ENCODE results near the gene NR4A2. TPM values are rescaled to one million over a fixed set of nuclear protein-coding genes. Genes with fewer than 3 reads are reported as not detected.

Gene NR4A2
- total RNA-seq, 2 donors from 2014 or later = 1.2 to 1.6 TPM

GRCh38 chr2:156379071-156379470, 46.5 kb upstream of the NR4A2 start:
- no peaks in the 10 kb centered on the region for H3K27me3 Mint-ChIP-seq (ENCODE audit: insufficient read depth)
- no peak overlapping the region for H3K4me3 ChIP-seq (ENCODE audit: low read length)
- H3K4me3 Mint-ChIP-seq = no peak overlapping the region
- H3K36me3 ChIP-seq (ENCODE audit: control insufficient read depth, insufficient read depth, low read length) = no peaks in the 10 kb centered on the region
- H3K36me3 Mint-ChIP-seq (ENCODE audit: low read depth) = no peaks in the 10 kb centered on the region
- no peak overlapping the region for H3K9ac ChIP-seq (ENCODE audit: extremely low read depth, low read length, poor library complexity, severe bottlenecking)
- peaks cover 2% of the 10 kb centered on the region for H3K4me1 Mint-ChIP-seq
- H3K27me3 ChIP-seq (ENCODE audit: control insufficient read depth, insufficient read depth, low read length, poor library complexity, severe bottlenecking) = no peaks in the 10 kb centered on the region
- no peak for TF ChIP-seq CTCF (conservative IDR thresholded peaks at IDR 0.05)
- H3K27ac ChIP-seq (ENCODE audit: low read depth, low read length) = no peak overlapping the region
- DNase-seq = no peak
- no peaks in the 10 kb centered on the region for H3K4me1 ChIP-seq (ENCODE audit: control insufficient read depth, insufficient read depth, low read length)
- peaks cover 11% of the 10 kb centered on the region for H3K9me3 ChIP-seq (ENCODE audit: control insufficient read depth, low read length)
- H3K27ac Mint-ChIP-seq = no peak overlapping the region
- H3K9me3 Mint-ChIP-seq = peaks cover 21% of the 10 kb centered on the region

DNA sequence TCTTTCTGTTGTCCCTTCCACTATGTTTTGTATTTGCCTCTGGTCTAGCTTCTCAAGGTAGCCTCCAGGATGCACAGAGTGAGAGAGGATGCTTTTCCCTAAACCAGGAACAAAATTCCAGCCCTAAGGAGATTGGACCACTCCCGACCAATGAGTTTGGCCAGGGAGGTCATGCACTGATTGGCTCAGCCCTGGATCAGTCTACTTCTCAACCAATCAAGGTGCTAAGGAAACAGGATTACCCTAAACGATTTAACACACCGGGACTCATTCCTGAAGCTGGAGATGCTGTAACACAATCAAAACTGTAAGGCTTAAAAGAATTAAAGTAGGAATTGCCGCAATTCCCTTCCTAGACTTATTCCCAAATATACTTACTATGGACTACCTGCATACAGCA, 34.2 kb upstream of the NR4A2 start:
- Histone ChIP-seq H3K27ac (ENCODE audit: low read depth, low read length) (no peak overlapping the region), H3K9me3 (ENCODE audit: control insufficient read depth, low read length) (peaks cover 4% of the 10 kb centered on the region), H3K4me1 (ENCODE audit: control insufficient read depth, insufficient read depth, low read length) (no peaks in the 10 kb centered on the region), H3K36me3 (ENCODE audit: control insufficient read depth, insufficient read depth, low read length) (no peaks in the 10 kb centered on the region), H3K4me3 (ENCODE audit: low read length) (no peak overlapping the region), H3K27me3 (ENCODE audit: control insufficient read depth, insufficient read depth, low read length, poor library complexity, severe bottlenecking) (no peaks in the 10 kb centered on the region), H3K9ac (ENCODE audit: extremely low read depth, low read length, poor library complexity, severe bottlenecking) (no peak overlapping the region)
- no peak for DNase-seq
- no peak for TF ChIP-seq CTCF (conservative IDR thresholded peaks at IDR 0.05)
- peaks cover 17% of the 10 kb centered on the region for H3K9me3 Mint-ChIP-seq
- no peak overlapping the region for H3K27ac Mint-ChIP-seq
- peaks cover 3% of the 10 kb centered on the region for H3K36me3 Mint-ChIP-seq (ENCODE audit: low read depth)
- peaks cover 2% of the 10 kb centered on the region for H3K27me3 Mint-ChIP-seq (ENCODE audit: insufficient read depth)
- WGBS, 2 experiments (ENCODE audit: insufficient coverage in 1 of 2, insufficient read length in 1 of 2) = 90 to 95% methylated on average over 1 to 4 of the region's 4 CpGs
- no peak overlapping the region for H3K4me3 Mint-ChIP-seq
- H3K4me1 Mint-ChIP-seq = no peaks in the 10 kb centered on the region

- Histone ChIP-seq H3K36me3 (ENCODE audit: control insufficient read depth, insufficient read depth, low read length) (no peaks in the 10 kb centered on the region), H3K4me1 (ENCODE audit: control insufficient read depth, insufficient read depth, low read length) (no peaks in the 10 kb centered on the region), H3K9ac (ENCODE audit: extremely low read depth, low read length, poor library complexity, severe bottlenecking) (no peak overlapping the region), H3K9me3 (ENCODE audit: control insufficient read depth, low read length) (peaks cover 4% of the 10 kb centered on the region), H3K27ac (ENCODE audit: low read depth, low read length) (no peak overlapping the region), H3K27me3 (ENCODE audit: control insufficient read depth, insufficient read depth, low read length, poor library complexity, severe bottlenecking) (no peaks in the 10 kb centered on the region), H3K4me3 (ENCODE audit: low read length) (no peak overlapping the region)
- peaks cover 1% of the 10 kb centered on the region for H3K27me3 Mint-ChIP-seq (ENCODE audit: insufficient read depth)
- H3K27ac Mint-ChIP-seq = no peak overlapping the region
- H3K4me3 Mint-ChIP-seq = no peak overlapping the region
- peaks cover 3% of the 10 kb centered on the region for H3K36me3 Mint-ChIP-seq (ENCODE audit: low read depth)
- H3K4me1 Mint-ChIP-seq = no peaks in the 10 kb centered on the region
- peaks cover 8% of the 10 kb centered on the region for H3K9me3 Mint-ChIP-seq
- no peak for DNase-seq
- no peak for TF ChIP-seq CTCF (conservative IDR thresholded peaks at IDR 0.05)
Observed at GRCh38 chr2:156363141-156363540, 30.6 kb upstream of the NR4A2 start.
